Right lobe of liver (tissue), 6 donors: Measurements from ENCODE around the gene MXD4. TPM values are rescaled to one million over a fixed set of nuclear protein-coding genes. Genes with fewer than 3 reads are reported as not detected.

Experiments
- ATAC-seq, 4 donors: fragments of 200-7000 bp; cut with Tn5 transposase; one replicate each; pipeline ENCODE4 v1.9.1; 2020; ENCODE audit warnings: mild to moderate bottlenecking in 4 of 4, moderate library complexity in 4 of 4
- DNase-seq, 3 donors: peaks; one replicate each; pipeline ENCODE4 v3.0.0-alpha.2; 2020
- H3K27ac ChIP-seq, 3 donors: fragments of 200-600 bp; one replicate each; pipeline ENCODE4 v1.8.0; 2022
- H3K27me3 ChIP-seq, 2 donors: fragments of 200-600 bp; one replicate each; pipeline ENCODE4 v1.8.0; 2022
- H3K36me3 ChIP-seq, 4 donors: fragments of 200-600 bp; sonication (generic) in 1 of 4; one replicate each; pipeline versions ENCODE4 v1.5.1 to v1.8.0; 2017 to 2022; ENCODE audit warnings: control low read depth in 1 of 4
- H3K4me1 ChIP-seq, 4 donors: fragments of 200-600 bp; sonication (generic) in 1 of 4; one replicate each; pipeline versions ENCODE4 v1.5.1 to v1.8.0; 2017 to 2022; ENCODE audit warnings: control low read depth in 1 of 4
- H3K4me3 ChIP-seq, 3 donors: fragments of 200-600 bp; one replicate each; pipeline ENCODE4 v1.8.0; 2022
- H3K9me3 ChIP-seq, 4 donors: fragments of 200-600 bp; sonication (generic) in 1 of 4; one replicate each; pipeline versions ENCODE4 v1.5.1 to v1.8.0; 2017 to 2022; ENCODE audit warnings: control low read depth in 1 of 4
- POLR2A ChIP-seq: fragments of 450-650 bp; IDR thresholded peaks from one replicate; pipeline ENCODE4 v1.6.1; 2017; ENCODE audit warnings: antibody characterized with exemption, mild to moderate bottlenecking
- WGBS: methylation state at CpG from one replicate; pipeline ENCODE4 v1.1.6; 2018; ENCODE audit warnings: low coverage, low lambda C conversion rate; ENCODE audit not compliant: insufficient coverage; ENCODE audit errors: missing lambda C conversion rate; 5-methylcytosine and 5-hydroxymethylcytosine counted together
- intact Hi-C, 2 donors: fragments of 100-400 bp; cut with DNase I; formaldehyde crosslinking; loops; one replicate each; pipeline versions ENCODE4 v1.11.2 to v1.14.1; 2022
- total RNA-seq, 6 experiments: library from RNA; depleted of rRNA in 2 of 6; stranded (reverse); fragments of >200 nt in 2 of 6; fragmentation: NEBNext Ultra II Directional in 3 of 6; extraction: Animal tissue kit (Norgen Biotek cat#: 25700) in 3 of 6; gene quantifications; one replicate each; pipeline versions ENCODE4 v1.1.0 to v1.2.4, GENCODE V29; 2016 to 2023
- TF ChIP-seq, protein P1 (sequence below), 4 donors: fragments of 200-600 bp in 3 of 4; fragments of 450-650 bp in 1 of 4; IDR thresholded peaks; one replicate each; pipeline versions ENCODE4 v1.5.1 to v1.8.0; 2016 to 2022; ENCODE audit warnings: antibody characterized with exemption in 4 of 4, mild to moderate bottlenecking in 2 of 4
- donor health status: DM: no; HTN: yes; CAD: no.
- donor health status: DM: no; HTN: no; CAD: no.
- donor health status: DM: no; HTN: no; CAD: no.
- donor health status: DM: no; HTN: yes; CAD: no.
- donor health status: DM: no; HTN: yes; CAD: no.

Gene MXD4
- total RNA-seq, 6 experiments from 2014 or later = 17.8 to 23.0 (median 19.7) TPM

DNA sequence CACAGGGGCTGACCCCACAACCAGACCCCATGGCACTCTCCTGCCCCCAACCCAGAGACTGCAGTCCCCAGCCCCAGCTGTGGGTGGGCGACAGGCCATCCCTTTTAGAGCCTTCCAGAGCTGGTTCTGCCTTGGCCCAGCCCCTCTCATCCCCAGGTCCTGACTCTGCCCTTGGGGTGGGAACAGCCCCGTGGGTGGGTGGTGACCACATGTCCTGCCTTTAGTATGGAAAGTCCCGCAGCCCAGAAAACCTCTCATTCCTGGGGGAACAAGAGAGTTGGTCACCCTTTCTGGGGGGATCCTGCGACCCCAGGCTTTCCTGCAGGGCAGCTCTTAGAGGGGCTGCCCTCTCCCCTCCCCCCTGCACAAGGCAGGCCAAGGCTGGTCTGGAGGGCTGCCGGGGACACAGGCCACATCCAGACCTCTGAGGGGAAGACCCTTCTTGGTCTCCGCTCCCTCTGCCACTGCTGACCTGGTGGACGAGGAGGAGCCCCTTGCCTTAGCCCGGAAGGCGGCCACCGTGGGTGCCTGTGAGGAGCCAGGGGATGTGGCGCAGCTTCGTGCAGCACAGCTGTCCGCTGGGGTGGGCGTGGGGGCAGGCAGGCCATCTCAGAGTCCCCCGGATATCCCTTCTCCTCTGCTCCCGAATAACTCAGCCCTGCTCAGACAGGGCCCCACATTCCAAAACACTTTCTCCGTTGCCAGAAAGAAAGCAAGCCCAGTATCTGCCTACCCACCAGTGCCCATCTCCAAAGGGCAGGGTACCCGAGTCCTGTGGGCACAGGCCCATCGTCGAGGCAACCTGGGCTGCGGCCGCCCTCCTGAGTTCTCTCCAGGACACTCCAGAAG, 6.7 kb upstream of the MXD4 start:
- Histone ChIP-seq H3K27ac (no peak overlapping the region), H3K4me1 (peaks cover 0 to 9% (median 1%) of the 10 kb centered on the region in 4 donors), H3K9me3 (no peaks in the 10 kb centered on the region), H3K27me3 (no peaks in the 10 kb centered on the region), H3K36me3 (no peaks in the 10 kb centered on the region), H3K4me3 (no peak overlapping the region)
- intact Hi-C loops = no loop called here
- no peak for ATAC-seq
- TF ChIP-seq POLR2A = no peak
- TF ChIP-seq, protein P1, sequence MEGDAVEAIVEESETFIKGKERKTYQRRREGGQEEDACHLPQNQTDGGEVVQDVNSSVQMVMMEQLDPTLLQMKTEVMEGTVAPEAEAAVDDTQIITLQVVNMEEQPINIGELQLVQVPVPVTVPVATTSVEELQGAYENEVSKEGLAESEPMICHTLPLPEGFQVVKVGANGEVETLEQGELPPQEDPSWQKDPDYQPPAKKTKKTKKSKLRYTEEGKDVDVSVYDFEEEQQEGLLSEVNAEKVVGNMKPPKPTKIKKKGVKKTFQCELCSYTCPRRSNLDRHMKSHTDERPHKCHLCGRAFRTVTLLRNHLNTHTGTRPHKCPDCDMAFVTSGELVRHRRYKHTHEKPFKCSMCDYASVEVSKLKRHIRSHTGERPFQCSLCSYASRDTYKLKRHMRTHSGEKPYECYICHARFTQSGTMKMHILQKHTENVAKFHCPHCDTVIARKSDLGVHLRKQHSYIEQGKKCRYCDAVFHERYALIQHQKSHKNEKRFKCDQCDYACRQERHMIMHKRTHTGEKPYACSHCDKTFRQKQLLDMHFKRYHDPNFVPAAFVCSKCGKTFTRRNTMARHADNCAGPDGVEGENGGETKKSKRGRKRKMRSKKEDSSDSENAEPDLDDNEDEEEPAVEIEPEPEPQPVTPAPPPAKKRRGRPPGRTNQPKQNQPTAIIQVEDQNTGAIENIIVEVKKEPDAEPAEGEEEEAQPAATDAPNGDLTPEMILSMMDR (IDR thresholded peaks at IDR 0.05) = no peak
- WGBS = no CpG with 5 or more reads among the region's 22 CpGs
- peak in 1 of 3 donors; percentile 55 for DNase-seq

DNA sequence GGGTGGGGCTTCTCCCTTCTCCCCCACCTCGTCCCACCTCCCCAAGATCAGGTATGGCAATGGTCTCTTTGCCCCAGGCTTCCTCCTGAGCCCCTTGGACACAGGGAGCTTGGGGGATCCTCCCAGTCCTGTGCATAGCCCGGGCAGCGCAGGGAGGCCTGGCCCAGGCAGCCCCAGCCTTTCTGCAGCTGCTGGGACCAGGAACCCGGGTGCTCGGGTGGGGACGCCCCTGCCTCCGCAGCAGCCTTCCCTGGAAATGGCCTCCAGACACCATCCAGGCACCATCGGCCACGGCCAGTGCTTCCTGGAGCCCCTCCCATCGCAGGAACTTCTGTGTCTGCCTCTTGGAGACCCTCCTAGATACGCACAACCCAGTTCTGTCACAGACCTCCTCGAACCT, 5.9 kb upstream of the MXD4 start:
- no CpG with 5 or more reads among the region's 12 CpGs for WGBS
- H3K4me1 ChIP-seq = peaks cover 0 to 11% (median 1%) of the 10 kb centered on the region in 4 donors
- TF ChIP-seq POLR2A = no peak
- TF ChIP-seq, protein P1 (IDR thresholded peaks at IDR 0.05) = no peak
- no peaks in the 10 kb centered on the region for H3K27me3 ChIP-seq
- intact Hi-C loops = no loop called here
- no peaks in the 10 kb centered on the region for H3K9me3 ChIP-seq
- no peaks in the 10 kb centered on the region for H3K36me3 ChIP-seq
- no peak for ATAC-seq
- no peak overlapping the region for H3K4me3 ChIP-seq
- no peak for DNase-seq
- no peak overlapping the region for H3K27ac ChIP-seq

DNA sequence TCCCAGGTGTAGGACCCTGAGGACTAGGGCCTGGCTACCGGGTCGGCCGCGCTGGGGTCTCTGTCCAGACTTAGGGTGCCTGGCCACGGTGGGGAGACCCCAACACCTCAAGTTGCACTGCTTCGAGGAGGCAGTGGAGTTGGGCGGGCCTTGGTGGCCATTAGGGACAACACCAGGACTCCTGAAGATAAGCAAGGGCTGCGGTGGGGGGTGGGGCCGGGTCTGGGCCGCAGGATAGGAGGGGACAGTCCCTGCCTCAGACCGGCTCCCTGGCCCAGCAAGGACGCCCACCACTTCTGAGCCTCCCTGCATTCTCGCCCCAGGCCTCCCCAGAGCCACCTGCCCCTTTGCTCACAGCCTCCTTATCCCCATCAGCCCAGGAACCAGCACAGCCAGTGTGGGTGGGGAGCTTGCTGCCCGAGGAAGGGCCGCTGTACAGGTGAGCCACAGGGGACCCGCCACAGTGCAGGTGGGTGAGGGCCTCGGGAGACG, 5.5 kb upstream of the MXD4 start:
- Histone ChIP-seq H3K27ac (no peak overlapping the region), H3K4me1 (peaks cover 0 to 14% (median 1%) of the 10 kb centered on the region in 4 donors), H3K4me3 (no peak overlapping the region), H3K36me3 (no peaks in the 10 kb centered on the region), H3K9me3 (no peaks in the 10 kb centered on the region), H3K27me3 (no peaks in the 10 kb centered on the region)
- TF ChIP-seq POLR2A = no peak
- TF ChIP-seq, protein P1 (IDR thresholded peaks at IDR 0.05) = no peak
- ATAC-seq (no peak), DNase-seq (no peak)
- intact Hi-C loops = no loop called here
- no CpG with 5 or more reads among the region's 18 CpGs for WGBS

DNA sequence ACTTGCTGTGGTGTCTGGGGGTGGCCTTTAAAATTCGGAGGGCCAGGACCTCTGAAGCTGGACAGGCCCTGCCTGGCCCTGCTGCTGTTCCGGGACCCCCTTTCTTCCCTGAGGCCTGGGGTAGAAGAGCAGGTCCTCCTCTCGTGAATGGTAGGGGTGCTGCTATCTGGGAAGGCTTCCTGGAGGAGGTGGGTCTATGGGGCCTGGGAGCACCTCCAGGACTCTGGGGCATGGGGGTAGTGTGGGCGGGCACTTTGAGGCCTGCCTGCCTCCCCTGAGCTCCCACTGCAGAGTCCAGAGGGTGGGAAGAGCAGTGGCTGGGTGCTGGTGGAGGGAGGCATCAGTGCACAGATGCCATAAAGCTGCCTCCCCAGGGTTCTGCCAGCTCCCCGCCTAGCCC, 4.9 kb upstream of the MXD4 start:
- Histone ChIP-seq H3K4me3 (no peak overlapping the region), H3K27me3 (no peaks in the 10 kb centered on the region), H3K36me3 (no peaks in the 10 kb centered on the region), H3K9me3 (no peaks in the 10 kb centered on the region), H3K4me1 (peaks cover 0 to 14% (median 1%) of the 10 kb centered on the region in 4 donors), H3K27ac (no peak overlapping the region)
- 36% methylated on average over 2 of the region's 5 CpGs for WGBS
- no peak for DNase-seq
- TF ChIP-seq, protein P1 (IDR thresholded peaks at IDR 0.05) = no peak
- TF ChIP-seq POLR2A = no peak
- intact Hi-C loops = no loop called here
- no peak for ATAC-seq
